NCI-H187 (cell line): Measurements from ENCODE around the gene FOXD4L1.
"Not testable (repeated sequence)": the region's sequence is repeated elsewhere in the genome, so short reads cannot be mapped to it uniquely, and the experiment has no call there.

ENCODE experiments used
- DNase-seq, 2 experiments: peaks; one replicate each; lab custom pipeline; 2025; lab: John Stamatoyannopoulos, UW

Gene FOXD4L1

DNA sequence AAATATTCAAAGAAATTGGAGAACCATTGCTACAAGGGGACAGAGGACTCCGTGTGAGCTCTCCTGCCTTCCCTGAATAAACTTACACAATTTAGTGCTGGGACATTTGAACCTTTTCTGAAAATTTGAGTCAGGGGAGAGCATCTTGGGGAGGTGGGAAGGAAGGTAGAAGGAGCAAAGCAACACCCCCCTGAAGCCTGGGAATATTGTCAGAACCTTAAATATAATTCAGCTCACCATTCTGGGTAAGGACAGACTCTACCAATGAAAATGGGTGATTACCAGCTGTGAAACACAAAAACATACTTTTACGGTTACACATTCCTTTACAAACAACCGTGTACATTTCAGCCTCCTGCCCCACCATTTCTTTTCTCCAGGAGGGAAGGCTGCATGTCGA is at the start of gene FOXD4L1:
FOXD4L1 (plus strand) TSS at position 301 of the 400 bp plus-strand sequence. CDS start 592 bp downstream, outside the sequence.
- not testable (repeated sequence) for DNase-seq

DNA sequence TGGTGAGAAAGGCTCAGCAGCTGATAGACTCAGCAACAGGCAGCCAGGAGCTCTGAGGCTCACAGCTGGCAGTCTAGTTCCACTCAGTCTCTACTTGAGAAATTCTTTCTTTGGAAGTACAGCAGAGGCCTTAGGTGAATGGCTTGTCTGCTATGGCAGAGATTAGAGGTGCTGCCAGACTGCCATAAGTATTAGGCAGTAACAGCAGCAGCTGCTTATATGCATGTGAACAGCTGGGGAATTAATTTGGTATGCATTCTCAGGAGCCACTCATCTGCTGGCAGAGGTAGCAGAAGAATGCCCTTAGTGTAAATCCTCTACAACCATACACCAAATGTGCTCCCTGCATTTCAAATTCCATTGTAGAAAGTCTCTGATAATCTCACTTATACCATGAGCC is 32.7 kb upstream of the FOXD4L1 start:
- not testable (repeated sequence) for DNase-seq

DNA sequence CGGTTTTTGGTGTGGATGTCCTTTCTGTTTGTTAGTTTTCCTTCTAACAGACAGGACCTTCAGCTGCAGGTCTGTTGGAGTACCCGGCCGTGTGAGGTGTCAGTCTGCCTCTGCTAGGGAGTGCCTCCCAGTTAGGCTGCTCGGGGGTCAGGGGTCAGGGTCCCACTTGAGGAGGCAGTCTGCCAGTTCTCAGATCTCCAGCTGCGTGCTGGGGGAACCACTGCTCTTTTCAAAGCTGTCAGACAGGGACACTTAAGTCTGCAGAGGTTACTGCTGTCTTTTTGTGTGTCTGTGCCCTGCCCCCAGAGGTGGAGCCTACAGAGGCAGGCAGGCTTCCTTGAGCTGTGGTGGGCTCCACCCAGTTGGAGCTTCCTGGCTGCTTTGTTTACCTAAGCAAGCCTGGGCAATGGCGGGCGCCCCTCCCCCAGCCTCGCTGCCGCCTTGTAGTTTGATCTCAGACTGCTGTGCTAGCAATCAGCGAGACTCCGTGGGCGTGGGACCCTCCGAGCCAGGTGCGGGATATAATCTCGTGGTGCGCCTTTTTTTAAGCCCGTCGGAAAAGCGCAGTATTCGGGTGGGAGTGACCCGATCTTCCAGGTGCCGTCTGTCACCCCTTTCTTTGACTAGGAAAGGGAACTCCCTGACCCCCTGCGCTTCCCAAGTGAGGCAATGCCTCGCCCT is 21.6 kb upstream of the FOXD4L1 start:
- not testable (repeated sequence) for DNase-seq

DNA sequence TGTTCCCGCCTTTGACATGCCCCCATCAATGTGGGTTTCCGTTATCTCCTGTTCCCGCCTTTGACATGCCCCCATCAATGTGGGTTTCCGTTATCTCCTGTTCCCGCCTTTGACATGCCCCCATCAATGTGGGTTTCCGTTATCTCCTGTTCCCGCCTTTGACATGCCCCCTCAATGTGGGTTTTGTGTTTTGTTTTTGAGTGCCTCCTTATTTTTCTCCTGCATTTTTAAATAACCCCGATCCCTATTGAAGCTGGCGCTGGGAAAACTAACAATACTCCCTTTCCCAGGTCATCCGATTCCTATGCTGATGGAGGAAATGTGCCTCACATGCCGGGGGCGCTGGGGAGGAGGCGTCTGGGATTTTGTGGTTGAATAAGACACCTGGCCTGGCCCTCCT is 1.9 kb upstream of the FOXD4L1 start:
- not testable (repeated sequence) for DNase-seq

DNA sequence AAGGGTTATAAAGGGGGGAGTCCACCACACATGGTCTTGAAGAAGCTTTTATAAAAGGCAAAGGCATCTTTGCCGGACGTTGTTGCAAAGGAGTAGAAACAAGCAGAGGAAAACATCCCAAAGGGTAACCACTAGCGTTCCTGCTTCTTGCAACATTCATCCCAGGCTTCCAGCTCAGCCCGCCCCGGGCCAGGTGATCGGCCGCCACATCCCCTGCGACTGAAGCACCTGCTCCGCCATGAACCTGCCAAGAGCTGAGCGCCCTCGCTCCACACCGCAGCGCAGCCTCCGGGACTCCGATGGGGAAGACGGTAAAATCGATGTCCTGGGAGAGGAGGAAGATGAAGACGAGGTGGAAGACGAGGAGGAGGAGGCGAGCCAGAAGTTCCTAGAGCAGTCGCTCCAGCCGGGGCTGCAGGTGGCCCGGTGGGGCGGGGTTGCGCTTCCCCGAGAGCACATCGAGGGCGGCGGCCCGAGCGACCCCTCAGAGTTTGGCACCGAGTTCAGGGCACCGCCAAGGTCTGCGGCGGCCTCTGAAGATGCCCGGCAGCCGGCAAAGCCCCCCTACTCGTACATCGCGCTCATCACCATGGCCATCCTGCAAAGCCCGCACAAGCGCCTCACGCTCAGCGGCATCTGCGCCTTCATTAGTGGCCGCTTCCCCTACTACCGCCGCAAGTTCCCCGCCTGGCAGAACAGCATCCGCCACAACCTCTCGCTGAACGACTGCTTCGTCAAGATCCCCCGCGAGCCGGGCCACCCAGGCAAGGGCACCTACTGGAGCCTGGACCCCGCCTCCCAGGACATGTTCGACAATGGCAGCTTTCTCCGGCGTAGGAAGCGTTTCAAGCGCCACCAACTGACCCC is 787 bp downstream of the FOXD4L1 start:
- DNase-seq: not testable (repeated sequence)

DNA sequence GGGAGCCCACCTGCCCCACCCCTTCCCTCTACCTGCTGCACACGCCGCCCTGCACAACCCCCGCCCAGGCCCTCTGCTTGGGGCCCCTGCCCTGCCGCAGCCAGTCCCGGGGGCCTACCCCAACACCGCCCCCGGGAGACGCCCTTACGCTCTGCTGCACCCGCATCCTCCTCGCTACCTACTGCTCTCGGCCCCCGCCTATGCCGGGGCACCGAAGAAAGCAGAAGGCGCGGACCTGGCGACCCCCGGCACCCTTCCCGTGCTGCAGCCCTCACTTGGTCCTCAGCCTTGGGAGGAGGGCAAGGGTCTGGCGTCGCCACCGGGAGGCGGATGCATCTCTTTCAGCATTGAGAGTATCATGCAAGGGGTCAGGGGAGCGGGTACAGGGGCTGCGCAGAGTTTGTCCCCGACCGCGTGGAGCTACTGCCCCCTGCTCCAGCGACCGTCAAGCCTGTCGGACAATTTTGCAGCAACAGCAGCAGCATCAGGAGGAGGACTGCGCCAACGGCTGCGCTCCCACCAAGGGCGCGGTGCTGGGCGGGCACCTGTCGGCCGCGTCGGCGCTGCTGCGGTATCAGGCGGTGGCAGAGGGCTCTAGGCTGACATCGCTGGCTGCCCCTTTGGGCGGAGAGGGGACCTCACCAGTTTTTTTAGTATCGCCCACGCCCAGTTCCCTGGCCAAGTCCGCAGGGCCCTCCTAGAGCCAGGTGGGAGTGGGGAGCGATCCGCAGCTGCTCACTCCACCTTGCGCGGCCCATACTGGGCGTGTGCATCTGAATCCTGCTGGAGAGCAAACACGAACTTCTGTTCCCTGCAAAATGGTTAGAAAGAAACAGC is 1.6 kb downstream of the FOXD4L1 start:
- not testable (repeated sequence) for DNase-seq

DNA sequence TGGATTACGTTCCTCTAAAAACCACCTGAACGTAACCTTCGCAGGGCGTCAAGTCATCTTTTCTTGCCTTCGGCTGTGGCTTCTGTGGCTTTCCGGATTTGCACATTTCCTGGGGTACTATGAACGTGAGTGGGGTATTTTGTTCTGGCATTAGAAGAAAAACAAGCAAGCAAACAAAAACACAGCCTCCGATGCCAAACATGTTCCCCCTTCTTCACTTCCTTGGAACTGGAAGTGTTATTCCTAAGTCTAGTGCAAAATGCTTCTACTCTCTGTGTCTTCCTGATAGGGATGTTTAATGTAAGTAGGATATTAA is 2.2 kb downstream of the FOXD4L1 start:
- DNase-seq: not testable (repeated sequence)

DNA sequence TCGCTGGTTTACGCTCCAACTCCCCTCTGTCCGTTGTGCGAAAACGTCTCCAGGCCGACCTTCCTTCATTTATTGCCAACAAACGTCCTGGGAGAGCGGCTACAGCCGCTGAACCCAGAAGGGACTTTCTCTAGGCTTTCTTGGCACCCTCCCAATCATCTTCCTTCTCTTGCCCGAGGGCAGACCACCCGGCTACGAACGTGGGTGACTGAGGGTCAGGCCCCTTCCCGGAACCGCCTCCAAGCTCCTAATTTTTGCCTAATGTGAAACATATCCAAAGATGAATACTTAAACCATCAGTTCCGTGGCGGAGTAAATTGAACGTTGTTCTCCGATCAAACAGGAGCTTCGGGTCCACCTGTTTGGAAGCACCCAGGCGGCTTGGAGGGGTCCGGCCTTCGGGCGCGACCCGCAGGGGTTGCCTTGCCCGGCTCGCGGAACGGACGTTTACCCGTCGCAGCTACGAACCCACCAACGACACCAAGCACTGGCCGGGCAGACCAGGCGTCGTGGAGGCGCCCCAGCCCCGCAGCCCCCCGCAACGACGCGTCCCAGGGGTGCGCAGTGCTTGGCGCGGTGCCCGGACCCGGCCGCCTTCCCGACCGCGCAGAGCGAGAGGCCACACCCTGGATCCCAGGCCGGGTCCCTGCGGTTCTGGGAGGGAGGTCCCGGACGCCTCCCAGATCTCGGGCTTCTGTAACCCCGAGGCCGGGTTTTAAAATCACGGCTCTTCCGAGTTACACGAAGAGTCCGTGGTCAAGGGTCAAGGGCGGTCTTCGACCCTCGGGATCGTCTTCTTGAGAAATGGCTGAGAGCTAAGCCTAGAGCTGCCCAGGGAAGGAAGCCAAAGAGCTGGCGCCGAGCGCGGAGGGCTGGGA is 4.0 kb downstream of the FOXD4L1 start:
- DNase-seq: not testable (repeated sequence)

DNA sequence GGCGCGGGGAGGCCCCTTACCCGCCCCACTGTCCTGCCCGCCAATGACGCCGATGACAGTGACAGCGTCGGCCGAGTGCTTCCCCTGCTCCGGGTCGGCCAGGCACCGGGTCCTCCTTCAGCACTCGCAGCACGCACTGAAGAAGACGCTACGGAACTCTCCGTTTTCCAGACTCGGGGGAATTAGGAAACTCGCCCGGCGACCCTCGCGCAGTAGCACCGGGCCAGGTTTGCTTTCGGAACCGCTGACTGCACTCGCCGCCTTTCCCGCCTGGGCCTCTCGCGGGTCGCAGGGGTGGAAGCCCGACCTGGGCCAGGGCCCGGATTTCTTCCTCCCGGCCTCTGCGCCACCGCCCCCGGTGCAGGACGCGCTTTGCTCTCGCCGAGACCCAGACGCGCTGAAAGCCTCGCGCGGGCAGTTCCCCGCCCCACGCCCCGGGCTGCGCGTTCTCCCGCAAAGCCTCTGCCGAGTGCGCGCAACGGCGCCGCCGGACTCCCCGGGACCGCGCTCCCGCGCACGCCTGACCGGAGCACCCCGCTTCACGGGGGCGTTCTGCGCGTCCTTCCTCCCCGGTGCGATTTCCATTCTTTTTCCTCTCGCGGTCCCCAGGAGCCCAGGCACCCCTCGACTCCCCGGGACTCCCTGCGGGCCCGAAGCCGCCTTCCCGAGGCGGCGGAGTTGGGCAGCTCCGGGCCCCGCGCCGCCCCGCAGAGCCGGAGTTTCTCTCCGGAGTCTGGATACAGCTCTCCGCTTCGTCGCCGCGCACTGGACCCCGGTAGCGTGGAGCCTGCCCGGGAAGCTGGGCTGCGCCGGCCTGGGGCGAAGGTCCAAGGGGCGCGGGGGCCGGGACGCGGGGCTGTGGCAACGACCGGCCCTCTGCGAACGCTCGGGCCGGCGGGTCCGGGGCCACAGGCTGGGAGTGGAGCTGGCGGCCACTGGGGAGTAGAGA is 4.9 kb downstream of the FOXD4L1 start:
- not testable (repeated sequence) for DNase-seq

DNA sequence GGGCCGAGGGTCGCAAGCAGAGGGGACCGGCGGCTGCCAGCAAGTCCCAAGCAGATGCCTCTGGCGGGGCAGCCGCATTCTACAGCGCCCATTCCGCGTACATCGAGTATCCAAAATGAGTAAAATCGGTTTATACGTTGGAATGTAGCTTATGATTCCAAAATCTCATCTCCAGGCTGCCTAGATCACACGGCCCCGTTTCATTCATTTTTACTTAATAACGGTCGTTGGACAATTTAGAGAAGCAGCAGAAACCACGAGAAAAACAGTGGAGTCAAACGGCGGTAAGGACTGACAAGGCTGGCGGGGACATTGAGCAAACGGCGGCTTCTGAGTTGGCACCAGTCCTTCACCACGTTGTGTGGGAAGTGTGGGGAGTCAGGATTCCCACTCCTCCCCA is 5.6 kb downstream of the FOXD4L1 start:
- DNase-seq: not testable (repeated sequence)

DNA sequence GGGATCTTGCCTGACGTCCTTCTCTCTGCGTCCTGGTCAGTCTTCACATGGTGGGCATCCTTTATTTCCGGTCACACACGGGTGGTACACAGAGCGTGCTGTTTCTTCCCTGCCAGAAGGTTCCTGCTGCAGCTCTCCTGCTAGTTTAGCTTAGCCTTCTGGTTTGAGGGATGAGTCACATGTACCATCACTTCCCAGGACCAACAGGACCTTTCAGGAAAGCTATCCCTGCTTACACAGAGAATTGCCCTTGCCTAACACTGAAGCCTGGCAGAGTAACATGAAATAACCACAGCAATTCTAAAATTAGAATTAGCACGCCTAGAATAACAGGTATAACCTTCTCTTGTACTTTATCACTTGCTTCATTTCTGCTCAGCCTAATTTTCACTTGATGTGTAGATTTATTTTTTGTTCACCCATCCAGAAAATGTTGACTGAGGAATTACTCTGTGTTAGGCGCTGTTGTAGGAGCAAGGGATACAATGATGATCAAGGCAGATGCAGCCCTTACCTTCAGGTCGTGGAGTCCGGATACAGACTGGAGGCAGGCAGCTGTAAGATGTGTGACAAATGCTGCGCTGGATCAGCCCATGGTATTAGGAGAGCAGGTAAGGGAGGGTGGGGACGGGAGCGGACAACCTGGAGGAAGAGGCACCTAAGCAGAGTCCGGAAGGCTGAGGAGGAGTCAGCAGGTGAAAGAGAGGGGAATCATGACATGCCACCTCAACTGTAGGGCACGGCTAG is 9.1 kb downstream of the FOXD4L1 start:
- DNase-seq: not testable (repeated sequence)

DNA sequence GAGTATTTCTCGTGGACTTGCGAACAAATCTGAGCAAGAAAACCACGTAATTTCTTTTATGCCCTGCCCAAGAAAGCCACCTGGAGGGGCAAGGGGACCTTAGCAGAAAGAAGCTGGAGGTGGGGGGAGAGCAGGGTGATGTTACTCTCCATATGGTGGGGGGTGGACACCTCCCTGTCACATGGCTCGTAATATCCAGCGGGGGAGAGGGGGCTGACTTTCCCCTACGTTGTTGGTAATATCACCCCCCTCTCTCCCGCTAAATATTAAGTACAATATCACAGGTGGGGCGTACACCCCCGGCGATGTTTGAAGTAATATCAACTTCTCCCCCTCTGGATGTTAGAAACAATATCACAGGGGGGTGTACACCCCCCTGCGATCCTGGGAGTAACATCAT is 9.7 kb downstream of the FOXD4L1 start:
- not testable (repeated sequence) for DNase-seq

DNA sequence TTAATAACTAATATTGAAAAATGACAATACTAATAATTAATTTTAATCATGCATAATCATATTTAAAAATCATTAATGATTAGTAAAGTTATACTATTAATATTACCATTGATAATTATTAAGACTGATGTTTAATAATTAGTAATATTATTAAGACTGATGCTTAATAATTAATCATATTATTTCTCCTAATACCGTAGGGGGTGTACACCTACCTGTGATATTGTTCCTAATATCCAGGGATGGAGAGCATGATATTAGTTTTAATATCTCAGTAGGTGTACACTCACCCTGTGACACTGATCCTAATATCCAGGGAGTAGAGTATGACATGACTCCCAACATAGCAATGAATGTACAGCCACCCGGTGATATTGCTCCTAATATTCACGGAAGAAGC is 12.4 kb downstream of the FOXD4L1 start:
- not testable (repeated sequence) for DNase-seq

DNA sequence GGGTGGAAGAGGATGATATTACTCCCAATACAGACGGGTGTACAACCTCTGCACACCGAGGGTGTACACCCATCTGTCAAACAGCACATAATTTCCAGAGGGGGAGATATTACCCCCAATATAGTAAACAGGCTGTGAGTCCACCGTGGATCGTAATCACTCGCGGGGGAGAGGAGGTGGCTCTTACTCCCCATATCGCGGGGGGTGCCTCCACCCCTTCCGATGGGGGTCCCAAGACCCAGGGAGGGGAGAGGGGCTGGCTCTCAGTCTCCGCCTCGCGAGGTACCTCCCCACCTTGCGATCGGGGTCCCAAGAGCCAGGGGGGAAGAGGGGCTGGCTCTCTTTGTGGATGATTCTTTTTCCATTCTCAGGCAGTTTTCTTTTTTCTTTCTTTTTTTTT is 13.4 kb downstream of the FOXD4L1 start:
- not testable (repeated sequence) for DNase-seq

DNA sequence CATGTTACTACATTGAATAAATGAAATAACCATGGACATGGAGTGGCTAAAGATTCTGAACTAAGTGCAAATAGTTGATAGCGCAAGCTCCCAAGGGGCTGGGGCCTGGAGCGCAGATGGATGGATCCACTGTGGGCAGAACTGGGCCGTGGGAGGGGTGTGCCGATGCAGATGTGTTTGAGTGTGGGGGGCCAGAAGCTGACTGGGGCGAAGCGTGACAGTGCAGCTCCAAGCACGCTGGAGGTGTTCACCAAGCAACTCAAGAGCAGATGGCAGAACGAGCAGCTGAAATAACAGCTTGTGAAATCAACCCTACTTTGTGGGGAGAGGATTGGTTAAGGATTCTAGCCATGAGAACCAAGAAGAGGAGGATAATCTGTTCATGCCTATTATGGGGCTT is 17.0 kb downstream of the FOXD4L1 start:
- not testable (repeated sequence) for DNase-seq

DNA sequence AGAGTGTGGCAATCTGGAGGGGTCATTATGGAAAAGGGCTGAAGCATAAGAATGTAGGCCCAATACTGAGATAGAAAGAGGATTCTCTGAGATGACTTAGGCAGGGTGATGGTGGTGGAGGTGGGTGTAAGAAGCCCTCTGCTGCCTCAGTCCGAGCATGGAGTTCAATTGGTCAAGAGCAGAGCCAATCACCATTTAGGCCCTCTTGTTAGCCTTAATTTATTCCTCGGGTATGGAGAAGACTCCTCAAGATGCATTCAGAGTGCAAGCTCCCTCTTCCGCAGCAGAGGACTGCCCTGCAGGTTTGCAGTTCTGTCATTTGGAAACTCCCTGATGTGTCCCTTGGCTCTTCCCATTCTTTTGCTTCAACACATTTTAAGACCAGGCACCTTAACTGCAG is 17.5 kb downstream of the FOXD4L1 start:
- not testable (repeated sequence) for DNase-seq

DNA sequence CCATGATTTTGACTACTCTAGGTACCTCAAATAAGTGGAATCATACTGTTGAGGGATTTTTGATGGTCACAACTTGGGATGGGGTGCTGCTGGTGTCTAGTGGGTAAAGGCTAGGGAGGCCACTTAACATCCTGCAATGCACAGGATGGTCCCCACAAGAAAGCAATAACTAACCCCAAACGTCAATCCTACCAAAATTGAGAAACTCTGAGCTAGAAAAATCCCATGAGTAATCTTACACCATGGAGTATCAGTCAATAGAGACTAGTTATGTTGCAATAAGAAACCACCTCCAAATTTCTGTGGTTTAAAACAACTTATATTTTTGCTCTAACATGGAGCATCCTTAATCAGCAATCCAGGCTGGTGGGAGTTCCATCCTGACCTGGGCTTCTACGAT is 18.6 kb downstream of the FOXD4L1 start:
- not testable (repeated sequence) for DNase-seq

DNA sequence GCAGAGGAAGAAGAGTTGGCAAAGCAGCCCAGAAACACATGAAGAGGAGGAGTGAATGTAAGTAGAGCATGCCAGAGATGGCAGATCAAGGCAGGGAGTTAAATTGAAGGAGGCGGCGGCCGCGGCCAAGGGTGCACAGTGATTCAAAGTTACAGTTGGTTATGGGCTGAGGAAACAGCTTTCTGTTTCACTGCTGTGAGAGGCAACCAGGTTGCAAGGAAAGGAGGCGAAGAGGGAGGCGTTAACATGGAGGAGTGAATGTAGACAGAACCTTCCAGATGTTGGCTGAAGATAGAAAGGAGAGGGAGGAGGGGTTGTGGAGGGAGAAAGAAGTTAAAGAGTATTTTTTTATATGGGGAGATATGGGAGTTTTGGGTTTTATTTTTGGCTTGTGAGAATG is 22.4 kb downstream of the FOXD4L1 start:
- not testable (repeated sequence) for DNase-seq

DNA sequence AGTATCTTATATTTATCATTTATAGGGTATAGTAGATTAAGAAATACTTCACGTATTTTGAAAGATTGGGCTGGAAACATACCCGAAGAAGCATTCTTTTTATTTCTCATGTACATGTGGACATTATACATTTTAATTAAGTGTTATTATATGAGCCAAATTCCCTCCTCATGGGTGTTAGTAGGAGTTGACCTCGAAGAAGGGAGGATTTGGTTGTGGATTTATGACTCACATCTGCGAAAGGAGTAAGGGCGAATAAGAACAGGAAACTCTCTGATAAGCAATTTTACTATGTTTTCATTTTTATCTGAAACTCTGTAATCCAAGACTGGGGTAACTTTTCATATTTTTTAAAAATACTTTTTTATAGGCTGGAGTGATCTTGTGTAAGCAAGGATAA is 23.0 kb downstream of the FOXD4L1 start:
- not testable (repeated sequence) for DNase-seq
